Activated T-cell treated with anti-CD3 and anti-CD28 coated beads, Interleukin-2, amount 50 U/mL, for 4 hours (primary cell): ENCODE data around the gene TBCA. TPM values are rescaled to one million over a fixed set of nuclear protein-coding genes. Genes with fewer than 3 reads are reported as not detected.

ENCODE experiments used
- ATAC-seq, 2 donors: fragments of 200-7000 bp; cut with Tn5 transposase; one replicate each; pipeline ENCODE4 v1.10.0; 2021
- DNase-seq: peaks from one replicate; pipeline ENCODE4 v3.0.0-alpha.2; 2020
- H3K27me3 Mint-ChIP-seq: one replicate; pipeline ENCODE4 v1.8.0; 2021; ENCODE audit warnings: low read depth, mixed read lengths
- H3K36me3 Mint-ChIP-seq: one replicate; pipeline ENCODE4 v1.8.0; 2022; ENCODE audit warnings: mixed read lengths; ENCODE audit not compliant: insufficient read depth
- H3K4me1 Mint-ChIP-seq: one replicate; pipeline ENCODE4 v1.8.0; 2021; ENCODE audit warnings: low read depth, mixed read lengths
- H3K4me3 Mint-ChIP-seq: one replicate; pipeline ENCODE4 v1.8.0; 2021; ENCODE audit warnings: mild to moderate bottlenecking, moderate library complexity, mixed read lengths
- H3K9me3 Mint-ChIP-seq: one replicate; pipeline ENCODE4 v1.8.0; 2021; ENCODE audit warnings: mixed read lengths
- total RNA-seq, 3 donors: library from RNA; stranded (reverse); gene quantifications; one replicate each; pipeline ENCODE4 v1.2.1, GENCODE V29; 2021

Gene TBCA
- total RNA-seq, 3 donors from 2014 or later: 246 to 297 (median 268) TPM

GRCh38 chr5:77650686-77651085, 125.5 kb downstream of the TBCA start:
- H3K36me3 Mint-ChIP-seq: no peaks in the 10 kb centered on the region
- peaks cover 47% of the 10 kb centered on the region for H3K27me3 Mint-ChIP-seq
- DNase-seq: no peak
- H3K4me3 Mint-ChIP-seq: no peak overlapping the region
- no peak for ATAC-seq
- H3K4me1 Mint-ChIP-seq: peaks cover 2% of the 10 kb centered on the region
- H3K9me3 Mint-ChIP-seq: no peaks in the 10 kb centered on the region

GRCh38 chr5:77649776-77650175, 126.4 kb downstream of the TBCA start:
- H3K27me3 Mint-ChIP-seq: peaks cover 49% of the 10 kb centered on the region

GRCh38 chr5:77645995-77646639, 130.0 kb downstream of the TBCA start:
- ATAC-seq (no peak), DNase-seq (no peak)
- H3K4me1 Mint-ChIP-seq: peaks cover 14% of the 10 kb centered on the region
- no peak overlapping the region for H3K4me3 Mint-ChIP-seq
- H3K9me3 Mint-ChIP-seq: peaks cover 2% of the 10 kb centered on the region
- peaks cover 68% of the 10 kb centered on the region for H3K27me3 Mint-ChIP-seq
- no peaks in the 10 kb centered on the region for H3K36me3 Mint-ChIP-seq

More at GRCh38 chr5:77649776-77650175, 126.4 kb downstream of the TBCA start:
- DNase-seq (no peak), ATAC-seq (no peak)
- H3K4me3 Mint-ChIP-seq: no peak overlapping the region
- no peaks in the 10 kb centered on the region for H3K9me3 Mint-ChIP-seq
- H3K36me3 Mint-ChIP-seq: no peaks in the 10 kb centered on the region
- peaks cover 4% of the 10 kb centered on the region for H3K4me1 Mint-ChIP-seq

- Mint-ChIP-seq H3K27me3 (peaks cover 75% of the 10 kb centered on the region), H3K36me3 (no peaks in the 10 kb centered on the region), H3K4me1 (peaks cover 16% of the 10 kb centered on the region), H3K9me3 (peaks cover 4% of the 10 kb centered on the region), H3K4me3 (peak overlapping the region; percentile 24)
- ATAC-seq (peak; percentile 83 to 89), DNase-seq (peak; percentile 23)
Measured at GRCh38 chr5:77645158-77645994, 130.8 kb downstream of the TBCA start.

- peaks cover 81% of the 10 kb centered on the region for H3K27me3 Mint-ChIP-seq
- H3K4me1 Mint-ChIP-seq: peaks cover 18% of the 10 kb centered on the region
- H3K4me3 Mint-ChIP-seq: peak overlapping the region; percentile 12
- DNase-seq (no peak), ATAC-seq (no peak)
- peaks cover 4% of the 10 kb centered on the region for H3K9me3 Mint-ChIP-seq
- H3K36me3 Mint-ChIP-seq: no peaks in the 10 kb centered on the region
Measured at GRCh38 chr5:77644371-77645157, 131.6 kb downstream of the TBCA start.

GRCh38 chr5:77643654-77644370, 132.3 kb downstream of the TBCA start:
- DNase-seq (no peak), ATAC-seq (no peak)
- Mint-ChIP-seq H3K4me1 (peaks cover 20% of the 10 kb centered on the region), H3K9me3 (peaks cover 4% of the 10 kb centered on the region), H3K36me3 (no peaks in the 10 kb centered on the region), H3K4me3 (no peak overlapping the region), H3K27me3 (peaks cover 83% of the 10 kb centered on the region)

- Mint-ChIP-seq H3K4me3 (no peak overlapping the region), H3K36me3 (no peaks in the 10 kb centered on the region), H3K9me3 (peaks cover 4% of the 10 kb centered on the region), H3K27me3 (peaks cover 80% of the 10 kb centered on the region), H3K4me1 (peaks cover 20% of the 10 kb centered on the region)
- ATAC-seq (no peak), DNase-seq (no peak)
Measured at GRCh38 chr5:77642738-77643653, 133.1 kb downstream of the TBCA start.

- ATAC-seq (no peak), DNase-seq (no peak)
- H3K9me3 Mint-ChIP-seq: peaks cover 12% of the 10 kb centered on the region
- H3K4me3 Mint-ChIP-seq: no peak overlapping the region
- H3K4me1 Mint-ChIP-seq: peaks cover 24% of the 10 kb centered on the region
- peaks cover 83% of the 10 kb centered on the region for H3K27me3 Mint-ChIP-seq
- no peaks in the 10 kb centered on the region for H3K36me3 Mint-ChIP-seq
Measured at GRCh38 chr5:77641963-77642737, 134.0 kb downstream of the TBCA start.

- no peak overlapping the region for H3K4me3 Mint-ChIP-seq
- H3K9me3 Mint-ChIP-seq: peaks cover 12% of the 10 kb centered on the region
- H3K27me3 Mint-ChIP-seq: peaks cover 80% of the 10 kb centered on the region
- ATAC-seq (no peak), DNase-seq (no peak)
- H3K36me3 Mint-ChIP-seq: no peaks in the 10 kb centered on the region
- H3K4me1 Mint-ChIP-seq: peaks cover 24% of the 10 kb centered on the region
Measured at GRCh38 chr5:77641397-77641943, 134.7 kb downstream of the TBCA start.

Other genes with a start within 250 kb of the TBCA start
- gene OTP, start 137.6 kb downstream of the TBCA start, total RNA-seq: not detected